K562 (cell line): ENCODE data around the gene SIDT2.
"Not testable (repeated sequence)": the region's sequence is repeated elsewhere in the genome, so short reads cannot be mapped to it uniquely, and the experiment has no call there.

Source experiments
- DDX20 ChIP-seq: fragments of 450-650 bp; IDR thresholded peaks from 2 replicates; pipeline ENCODE4 v1.6.1; 2016; ENCODE audit warnings: missing genetic modification characterization, low read depth, mild to moderate bottlenecking, missing compliant biosample characterization, moderate library complexity
- NELFE ChIP-seq: IDR thresholded peaks from 2 replicates; pipeline ENCODE4 v1.6.1; 2011; ENCODE audit warnings: mild to moderate bottlenecking; ENCODE audit not compliant: insufficient read depth, insufficient read length
- PCBP2 ChIP-seq: fragments of 200-400 bp; formaldehyde crosslinking; IDR thresholded peaks from 2 replicates; pipeline ENCODE4 v1.6.1; 2018; ENCODE audit warnings: low read length, low read depth, mild to moderate bottlenecking, moderate library complexity; ENCODE audit not compliant: poor library complexity, severe bottlenecking
- SMAD1 ChIP-seq: fragments of 150-350 bp; IDR thresholded peaks from 2 replicates; pipeline ENCODE4 v1.6.1; 2014; ENCODE audit warnings: low read length, low read depth; ENCODE audit not compliant: partially characterized antibody
- SREBF1 ChIP-seq: fragments of 150-350 bp; IDR thresholded peaks from 2 replicates; pipeline ENCODE4 v1.6.1; 2014; ENCODE audit warnings: antibody characterized with exemption, low read depth, low read length, borderline replicate concordance
- ZBTB8A ChIP-seq: fragments of 450-650 bp; IDR thresholded peaks from 2 replicates; pipeline ENCODE4 v1.6.1; 2018; ENCODE audit warnings: mild to moderate bottlenecking, moderate library complexity; ENCODE audit not compliant: partially characterized antibody
- ZNF785 ChIP-seq: fragments of 250-450 bp; sonication (Bioruptor Pico); IDR thresholded peaks from 2 replicates; pipeline ENCODE4 v1.4.0; 2020; ENCODE audit warnings: mild to moderate bottlenecking
- TF ChIP-seq, protein P1 (sequence below): fragments of 200-400 bp; formaldehyde crosslinking; IDR thresholded peaks from 2 replicates; pipeline ENCODE4 v1.6.1; 2017; ENCODE audit warnings: mild to moderate bottlenecking, low read depth, low read length, moderate library complexity
- TF ChIP-seq, protein P2 (sequence below), 3 experiments: IDR thresholded peaks in 2 of 3; conservative IDR thresholded peaks in 1 of 3; 2 replicates each; pipeline ENCODE4 v1.5.1; 2011 to 2012; ENCODE audit warnings: low read length in 3 of 3, mild to moderate bottlenecking in 3 of 3, control low read depth in 2 of 3, improper control_type of control experiment in 1 of 3, inconsistent platforms in 1 of 3, low read depth in 1 of 3, mixed read lengths in 1 of 3, moderate library complexity in 1 of 3; ENCODE audit not compliant: insufficient read depth in 2 of 3

DNA sequence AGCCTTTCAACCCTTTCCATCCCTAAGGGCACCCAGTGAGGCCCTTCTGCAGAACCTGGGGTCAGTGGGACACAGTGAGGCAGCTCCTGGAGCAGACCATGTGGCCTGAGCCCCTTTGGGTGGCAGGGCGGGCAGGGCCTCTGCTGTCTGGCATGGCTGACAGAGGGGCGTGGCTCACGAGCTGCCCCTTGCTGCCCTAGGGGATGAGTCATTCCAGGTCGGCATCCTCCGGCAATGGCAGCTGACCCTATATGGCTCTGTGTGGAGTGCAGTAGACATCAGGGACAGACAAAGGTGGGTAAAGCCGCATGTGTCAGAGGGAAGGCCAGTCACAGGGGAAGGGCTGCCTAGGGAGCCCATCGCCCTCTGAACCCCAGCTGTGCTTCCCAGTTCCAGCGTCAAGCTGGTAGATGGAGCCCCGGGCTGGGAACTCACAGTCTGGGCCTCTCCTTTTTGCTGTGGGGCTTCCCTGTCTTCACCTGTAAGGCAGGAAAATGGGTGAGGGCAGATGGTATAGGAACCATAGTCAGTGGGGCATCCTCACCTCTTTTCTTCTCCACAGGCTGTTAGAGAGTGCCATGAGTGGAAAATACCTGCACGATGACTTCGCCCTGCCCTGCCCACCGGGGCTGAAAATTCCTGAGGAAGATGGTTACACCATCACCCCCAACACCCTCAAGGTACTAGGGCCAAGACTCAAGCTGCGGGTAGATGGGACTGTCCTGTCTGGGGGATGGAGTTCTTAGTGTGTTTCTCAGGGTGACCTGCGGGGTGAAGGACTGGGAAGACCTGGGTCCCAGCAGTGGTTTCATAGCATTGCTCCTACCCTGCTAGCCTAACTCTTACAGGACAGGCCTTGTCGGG, 41.1 kb upstream of the SIDT2 start:
- TF ChIP-seq, protein P1, sequence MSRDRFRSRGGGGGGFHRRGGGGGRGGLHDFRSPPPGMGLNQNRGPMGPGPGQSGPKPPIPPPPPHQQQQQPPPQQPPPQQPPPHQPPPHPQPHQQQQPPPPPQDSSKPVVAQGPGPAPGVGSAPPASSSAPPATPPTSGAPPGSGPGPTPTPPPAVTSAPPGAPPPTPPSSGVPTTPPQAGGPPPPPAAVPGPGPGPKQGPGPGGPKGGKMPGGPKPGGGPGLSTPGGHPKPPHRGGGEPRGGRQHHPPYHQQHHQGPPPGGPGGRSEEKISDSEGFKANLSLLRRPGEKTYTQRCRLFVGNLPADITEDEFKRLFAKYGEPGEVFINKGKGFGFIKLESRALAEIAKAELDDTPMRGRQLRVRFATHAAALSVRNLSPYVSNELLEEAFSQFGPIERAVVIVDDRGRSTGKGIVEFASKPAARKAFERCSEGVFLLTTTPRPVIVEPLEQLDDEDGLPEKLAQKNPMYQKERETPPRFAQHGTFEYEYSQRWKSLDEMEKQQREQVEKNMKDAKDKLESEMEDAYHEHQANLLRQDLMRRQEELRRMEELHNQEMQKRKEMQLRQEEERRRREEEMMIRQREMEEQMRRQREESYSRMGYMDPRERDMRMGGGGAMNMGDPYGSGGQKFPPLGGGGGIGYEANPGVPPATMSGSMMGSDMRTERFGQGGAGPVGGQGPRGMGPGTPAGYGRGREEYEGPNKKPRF = not testable (repeated sequence)
- not testable (repeated sequence) for TF ChIP-seq SREBF1; NELFE; PCBP2; ZBTB8A; DDX20 (tag); SMAD1; ZNF785 (CRISPR knock-in tag)
- TF ChIP-seq, protein P2, sequence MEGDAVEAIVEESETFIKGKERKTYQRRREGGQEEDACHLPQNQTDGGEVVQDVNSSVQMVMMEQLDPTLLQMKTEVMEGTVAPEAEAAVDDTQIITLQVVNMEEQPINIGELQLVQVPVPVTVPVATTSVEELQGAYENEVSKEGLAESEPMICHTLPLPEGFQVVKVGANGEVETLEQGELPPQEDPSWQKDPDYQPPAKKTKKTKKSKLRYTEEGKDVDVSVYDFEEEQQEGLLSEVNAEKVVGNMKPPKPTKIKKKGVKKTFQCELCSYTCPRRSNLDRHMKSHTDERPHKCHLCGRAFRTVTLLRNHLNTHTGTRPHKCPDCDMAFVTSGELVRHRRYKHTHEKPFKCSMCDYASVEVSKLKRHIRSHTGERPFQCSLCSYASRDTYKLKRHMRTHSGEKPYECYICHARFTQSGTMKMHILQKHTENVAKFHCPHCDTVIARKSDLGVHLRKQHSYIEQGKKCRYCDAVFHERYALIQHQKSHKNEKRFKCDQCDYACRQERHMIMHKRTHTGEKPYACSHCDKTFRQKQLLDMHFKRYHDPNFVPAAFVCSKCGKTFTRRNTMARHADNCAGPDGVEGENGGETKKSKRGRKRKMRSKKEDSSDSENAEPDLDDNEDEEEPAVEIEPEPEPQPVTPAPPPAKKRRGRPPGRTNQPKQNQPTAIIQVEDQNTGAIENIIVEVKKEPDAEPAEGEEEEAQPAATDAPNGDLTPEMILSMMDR (IDR thresholded peaks at IDR 0.05 in 2 of 3, conservative IDR thresholded peaks at IDR 0.05 in 1 of 3; ENCODE audit: insufficient read depth in 2 of 3, low read depth in 1 of 3, low read length in 3 of 3) = not testable (repeated sequence)
